ENCODE data around the gene BDKRB2. TPM values are rescaled to one million over a fixed set of nuclear protein-coding genes. Genes with fewer than 3 reads are reported as not detected.

Gene BDKRB2
- total and polyA plus RNA-seq, 2 donors (not counting 1 experiment from before 2014, with no cell fraction given) = not detected

- Histone ChIP-seq H3K4me1 (ENCODE audit: control insufficient read depth in 2 of 2, insufficient read depth in 2 of 2, low read length in 2 of 2) (no peaks in the 10 kb centered on the region), H3K9me3 (ENCODE audit: control extremely low read depth in 1 of 3, control insufficient read depth in 2 of 3, insufficient read depth in 1 of 3, low read length in 2 of 3) (peaks cover 0 to 16% (median 0%) of the 10 kb centered on the region in 3 donors), H3K4me2 (replicated peaks; ENCODE audit: low read depth, low read length, poor library complexity, severe bottlenecking) (no peak overlapping the region), H3K79me2 (ENCODE audit: control insufficient read depth, insufficient read depth, low read length) (no peaks in the 10 kb centered on the region), H3K9ac (ENCODE audit: low read length) (no peak overlapping the region), H2AFZ (ENCODE audit: insufficient read depth, low read depth, low read length, poor library complexity, severe bottlenecking) (no peak overlapping the region), H3K36me3 (replicated peaks in 1 of 2; ENCODE audit: control extremely low read depth in 1 of 2, control insufficient read depth in 1 of 2, extremely low read depth in 1 of 2, insufficient read depth in 2 of 2, low read length in 1 of 2) (no peaks in the 10 kb centered on the region), H3K4me3 (ENCODE audit: control extremely low read depth in 1 of 5, extremely low read depth in 1 of 5, insufficient read depth in 1 of 5, low read depth in 2 of 5, low read length in 4 of 5) (no peak overlapping the region), H3K27me3 (replicated peaks in 1 of 4; ENCODE audit: control extremely low read depth in 1 of 4, control insufficient read depth in 3 of 4, insufficient read depth in 4 of 4, low read length in 3 of 4) (peaks cover 0 to 10% (median 0%) of the 10 kb centered on the region in 4 experiments), H4K20me1 (ENCODE audit: control insufficient read depth, insufficient read depth, low read length, poor library complexity, severe bottlenecking) (no peaks in the 10 kb centered on the region), H3K27ac (ENCODE audit: low read length in 2 of 2) (no peak overlapping the region)
- no peak for DNase-seq
- TF ChIP-seq CTCF (IDR thresholded peaks at IDR 0.05) = no peak
- WGBS (ENCODE audit: insufficient coverage) = 92% methylated on average over 4 of the region's 5 CpGs
- H3K4me3 Mint-ChIP-seq = no peak overlapping the region
- no peak for ATAC-seq (ENCODE audit: low read depth)
- intact Hi-C loops (cut with micrococcal nuclease) = no loop called here
- H3K27ac Mint-ChIP-seq = no peak overlapping the region
- H3K4me1 Mint-ChIP-seq = no peaks in the 10 kb centered on the region
- peaks cover 7% of the 10 kb centered on the region for H3K27me3 Mint-ChIP-seq
- ChIA-PET CTCF (no interaction called here), POLR2A (no interaction called here)
- H3K9me3 Mint-ChIP-seq (ENCODE audit: insufficient read depth) = peaks cover 8% of the 10 kb centered on the region
Observed at GRCh38 chr14:96225213-96225612, 20.6 kb downstream of the BDKRB2 start.

GRCh38 chr14:96225745-96226151 is 21.1 kb downstream of the BDKRB2 start:
- Histone ChIP-seq H3K9me3 (ENCODE audit: control extremely low read depth in 1 of 3, control insufficient read depth in 2 of 3, insufficient read depth in 1 of 3, low read length in 2 of 3) (peaks cover 0 to 16% (median 0%) of the 10 kb centered on the region in 3 donors), H4K20me1 (ENCODE audit: control insufficient read depth, insufficient read depth, low read length, poor library complexity, severe bottlenecking) (no peaks in the 10 kb centered on the region), H3K79me2 (ENCODE audit: control insufficient read depth, insufficient read depth, low read length) (no peaks in the 10 kb centered on the region), H3K27me3 (replicated peaks in 1 of 4; ENCODE audit: control extremely low read depth in 1 of 4, control insufficient read depth in 3 of 4, insufficient read depth in 4 of 4, low read length in 3 of 4) (peaks cover 0 to 6% (median 0%) of the 10 kb centered on the region in 4 experiments), H2AFZ (ENCODE audit: insufficient read depth, low read depth, low read length, poor library complexity, severe bottlenecking) (no peak overlapping the region), H3K36me3 (replicated peaks in 1 of 2; ENCODE audit: control extremely low read depth in 1 of 2, control insufficient read depth in 1 of 2, extremely low read depth in 1 of 2, insufficient read depth in 2 of 2, low read length in 1 of 2) (no peaks in the 10 kb centered on the region), H3K4me2 (replicated peaks; ENCODE audit: low read depth, low read length, poor library complexity, severe bottlenecking) (no peak overlapping the region), H3K4me1 (ENCODE audit: control insufficient read depth in 2 of 2, insufficient read depth in 2 of 2, low read length in 2 of 2) (no peaks in the 10 kb centered on the region), H3K4me3 (ENCODE audit: control extremely low read depth in 1 of 5, extremely low read depth in 1 of 5, insufficient read depth in 1 of 5, low read depth in 2 of 5, low read length in 4 of 5) (no peak overlapping the region), H3K9ac (ENCODE audit: low read length) (no peak overlapping the region), H3K27ac (ENCODE audit: low read length in 2 of 2) (no peak overlapping the region)
- Mint-ChIP-seq H3K27ac (no peak overlapping the region), H3K27me3 (peaks cover 7% of the 10 kb centered on the region), H3K4me3 (no peak overlapping the region), H3K9me3 (ENCODE audit: insufficient read depth) (peaks cover 8% of the 10 kb centered on the region), H3K4me1 (no peaks in the 10 kb centered on the region)
- intact Hi-C loops (cut with micrococcal nuclease) = no loop called here
- ChIA-PET POLR2A (no interaction called here), CTCF (no interaction called here)
- DNase-seq (no peak), ATAC-seq (ENCODE audit: low read depth) (no peak)
- TF ChIP-seq EZH2 (IDR thresholded peaks at IDR 0.05; ENCODE audit: borderline replicate concordance, insufficient read depth, low read depth, low read length, poor library complexity, severe bottlenecking) = no peak
- TF ChIP-seq CTCF (IDR thresholded peaks at IDR 0.05) = no peak
- WGBS (ENCODE audit: insufficient coverage) = no CpG with 5 or more reads among the region's 5 CpGs

Data from B cell (primary cell).